Right kidney (tissue), 9 donors: ENCODE results near the gene NUAK2.
"Not testable (repeated sequence)": the region's sequence is repeated elsewhere in the genome, so short reads cannot be mapped to it uniquely, and the experiment has no call there.

Source experiments
- DNase-seq: peaks from one replicate; pipeline ENCODE4 v3.0.0-alpha.2; 2016
- long read RNA-seq, 8 donors: transcript quantifications; one replicate each; lab custom pipeline, GENCODE V29; 2026

NUAK2 gene
- long read RNA-seq, donor 1, partial matches to known transcripts: 0 of 2 reads
- long read RNA-seq, donor 1, other reads (novel, unspliced or antisense): 0 of 2 reads
- long read RNA-seq, donor 2, partial matches to known transcripts: 0 of 2 reads
- long read RNA-seq, donor 2, other reads (novel, unspliced or antisense): 0 of 2 reads
- long read RNA-seq, donor 3, partial matches to known transcripts: 0 of 4 reads
- long read RNA-seq, donor 3, other reads (novel, unspliced or antisense): 0 of 4 reads
- long read RNA-seq, donor 4, partial matches to known transcripts: 0 of 1 reads
- long read RNA-seq, donor 4, other reads (novel, unspliced or antisense): 0 of 1 reads
- long read RNA-seq, donor 5, transcript NUAK2-201 (7 exons, 3,441 nt): major isoform, 5 of 5 reads
- long read RNA-seq, donor 5, partial matches to known transcripts: 0 of 5 reads
- long read RNA-seq, donor 5, other reads (novel, unspliced or antisense): 0 of 5 reads
- long read RNA-seq, donor 6, transcript NUAK2-201 (7 exons, 3,441 nt): major isoform, 6 of 6 reads
- long read RNA-seq, donor 6, partial matches to known transcripts: 0 of 6 reads
- long read RNA-seq, donor 6, other reads (novel, unspliced or antisense): 0 of 6 reads
- long read RNA-seq, donor 7, partial matches to known transcripts: 0 of 2 reads
- long read RNA-seq, donor 7, other reads (novel, unspliced or antisense): 0 of 2 reads
- long read RNA-seq, donor 8, transcript NUAK2-201 (7 exons, 3,441 nt): major isoform, 5 of 5 reads
- long read RNA-seq, donor 8, partial matches to known transcripts: 0 of 5 reads
- long read RNA-seq, donor 8, other reads (novel, unspliced or antisense): 0 of 5 reads

DNA sequence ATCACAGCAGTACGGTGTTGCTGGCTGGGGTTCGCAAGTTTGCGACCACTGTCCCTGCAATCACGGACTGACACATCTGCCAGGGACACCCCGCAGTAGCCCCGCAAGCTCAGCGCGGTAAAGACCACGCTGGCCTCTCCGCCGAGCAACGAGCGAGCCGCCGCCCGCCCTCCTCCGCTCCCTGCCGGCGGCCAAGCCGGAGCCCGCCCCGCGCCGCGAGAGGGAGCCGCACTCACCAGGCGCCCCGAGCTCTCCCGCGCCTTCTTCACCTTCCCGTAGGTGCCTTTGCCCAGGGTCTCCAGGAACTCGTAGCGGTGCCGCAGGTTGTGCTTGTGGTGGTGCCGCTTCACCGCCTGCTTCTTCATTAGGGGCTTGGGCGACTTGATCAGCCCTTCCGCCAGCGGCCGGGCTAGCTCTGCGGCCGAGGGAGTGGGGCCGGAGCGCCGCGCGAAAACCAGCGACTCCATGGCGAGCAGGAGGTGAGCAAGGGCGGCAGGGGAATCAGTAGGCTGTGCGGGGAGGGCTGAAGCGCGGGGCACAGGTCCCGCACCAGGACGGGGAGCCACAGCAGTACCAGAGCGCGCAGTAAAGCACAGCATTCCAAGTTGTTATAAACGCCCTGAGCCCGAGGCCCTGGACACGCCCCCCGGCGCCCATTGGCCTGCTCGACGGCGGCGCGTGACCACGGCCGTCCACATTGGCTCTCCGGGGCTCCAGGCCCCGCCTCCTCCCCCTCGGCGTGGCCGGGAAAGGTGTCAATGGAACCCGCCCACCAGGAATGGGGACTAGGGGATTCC is at the start of gene NUAK2:
TSS of gene NUAK2 (minus strand) at position 584 of the 797 bp plus-strand sequence. CDS start at position 467, 117 bp downstream.
- DNase-seq: peak; percentile 96

DNA sequence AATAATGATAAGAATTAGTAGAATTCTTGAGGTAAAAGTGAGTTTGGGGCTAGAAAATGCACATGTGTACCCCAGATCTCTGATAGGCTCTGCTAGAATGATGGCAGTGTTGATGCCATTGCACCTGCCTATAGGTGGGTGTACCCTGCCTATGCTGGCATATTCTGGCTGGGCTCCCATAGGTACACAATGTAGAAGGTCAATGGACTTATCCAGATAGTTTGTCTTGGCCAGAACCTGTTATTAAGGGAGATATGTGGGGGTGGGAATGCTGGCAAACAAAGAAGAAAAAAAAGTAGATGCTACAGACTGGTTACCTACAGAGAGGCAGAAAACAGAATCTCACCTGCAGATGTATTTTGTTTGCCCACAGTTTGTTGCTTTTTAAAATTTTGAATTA is 49.2 kb upstream of the NUAK2 start:
- DNase-seq: no peak

DNA sequence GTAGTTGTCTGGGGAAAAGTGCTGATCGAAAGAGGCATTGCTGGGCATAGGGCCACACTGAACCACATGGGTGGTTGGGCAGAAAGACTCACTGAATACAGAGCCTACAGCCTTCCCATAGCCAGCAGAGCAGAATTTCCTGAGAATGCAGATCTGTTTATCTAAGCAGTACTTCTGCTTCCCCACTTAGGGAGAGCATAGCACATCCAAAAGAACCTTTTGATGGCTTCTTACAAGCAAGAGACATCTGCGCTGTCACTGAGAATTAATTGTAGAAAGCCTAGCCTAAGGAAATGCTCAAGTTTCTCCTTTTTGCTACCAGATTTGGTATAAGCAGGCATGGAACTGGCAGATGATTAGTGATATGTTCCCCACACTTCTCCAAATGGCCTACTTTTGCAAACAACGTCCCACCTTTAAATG is 48.2 kb upstream of the NUAK2 start:
- no peak for DNase-seq

DNA sequence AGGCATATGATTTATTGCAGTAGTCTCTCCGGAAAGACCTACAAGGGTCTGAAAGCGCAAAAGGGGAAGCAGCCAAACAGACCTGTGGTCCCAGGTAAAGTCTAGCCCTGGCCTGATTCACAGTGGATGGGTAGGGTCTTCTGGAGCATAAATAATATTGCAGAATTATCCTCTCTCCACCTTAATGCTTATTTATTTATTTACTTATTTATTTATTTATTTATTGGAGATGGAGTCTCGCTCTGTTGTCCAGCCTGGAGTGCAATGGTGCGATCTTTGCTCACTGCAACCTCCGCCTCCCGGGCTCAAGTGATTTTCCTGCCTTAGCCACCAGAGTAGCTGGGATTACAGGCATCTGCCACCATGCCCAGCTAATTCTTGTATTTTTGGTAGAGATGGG is 46.9 kb upstream of the NUAK2 start:
- DNase-seq: no peak

DNA sequence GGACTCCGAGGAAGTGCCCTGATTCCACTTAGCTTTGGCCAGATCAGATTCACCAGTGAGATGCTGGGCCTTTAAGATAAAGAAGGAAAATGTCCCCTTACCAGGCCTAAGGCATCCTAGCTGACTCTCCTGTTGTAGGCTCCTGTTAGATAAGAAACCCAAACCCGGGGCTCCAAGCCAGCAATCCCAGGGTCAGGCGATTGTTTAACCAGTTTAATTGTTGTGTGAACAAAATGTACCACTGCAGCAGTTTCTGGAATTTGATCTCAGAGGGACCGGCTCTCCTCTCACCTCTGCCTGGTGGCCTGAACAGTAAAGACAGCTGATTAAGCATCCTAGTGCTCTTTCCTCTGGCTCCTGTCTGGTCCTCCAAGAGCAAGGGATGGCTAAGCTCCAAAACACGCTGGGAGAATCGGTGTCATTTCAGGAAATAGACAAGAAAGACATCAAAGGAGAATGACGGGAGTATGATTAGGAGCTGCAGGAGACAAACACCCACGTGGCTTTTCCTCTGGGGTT is 44.5 kb upstream of the NUAK2 start:
- DNase-seq: no peak

DNA sequence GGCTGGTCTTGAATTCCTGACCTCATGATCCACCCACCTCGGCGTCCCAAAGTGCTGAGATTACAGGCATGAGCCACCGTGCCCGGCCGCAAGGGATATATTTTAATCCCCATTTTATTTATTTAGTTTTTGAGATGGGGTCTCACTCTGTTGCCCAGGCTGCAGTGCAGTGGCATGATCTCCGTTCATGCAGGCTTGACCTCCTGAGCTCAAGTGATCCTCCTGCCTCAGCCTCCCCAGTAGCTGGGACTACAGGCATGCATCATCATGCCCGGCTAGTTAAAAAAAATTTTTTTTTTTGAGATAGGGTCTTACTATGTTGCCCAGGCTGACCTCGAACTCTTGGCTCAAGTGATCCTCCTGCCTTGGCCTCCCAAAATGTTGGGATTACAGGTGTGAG is 43.5 kb upstream of the NUAK2 start:
- DNase-seq: not testable (repeated sequence)

DNA sequence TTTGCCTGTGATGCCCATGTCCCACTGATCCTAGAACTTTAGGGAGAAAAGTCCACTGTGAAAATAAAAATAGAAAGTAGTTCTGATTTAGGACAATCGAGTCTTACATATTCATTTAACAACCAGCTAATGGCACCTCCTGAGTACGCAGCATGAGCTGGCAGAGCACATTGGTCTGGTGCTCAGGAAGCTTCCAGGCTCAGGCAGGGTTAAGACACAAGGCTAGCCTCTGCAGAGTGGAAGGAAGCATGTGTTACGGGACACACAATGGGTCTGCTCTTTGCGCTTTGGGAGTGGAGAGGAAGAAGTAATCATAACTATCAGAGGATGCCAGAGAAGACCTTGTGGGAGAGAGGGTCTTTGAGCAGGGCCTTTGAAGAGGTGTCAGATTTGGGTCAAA is 39.3 kb upstream of the NUAK2 start:
- no peak for DNase-seq

DNA sequence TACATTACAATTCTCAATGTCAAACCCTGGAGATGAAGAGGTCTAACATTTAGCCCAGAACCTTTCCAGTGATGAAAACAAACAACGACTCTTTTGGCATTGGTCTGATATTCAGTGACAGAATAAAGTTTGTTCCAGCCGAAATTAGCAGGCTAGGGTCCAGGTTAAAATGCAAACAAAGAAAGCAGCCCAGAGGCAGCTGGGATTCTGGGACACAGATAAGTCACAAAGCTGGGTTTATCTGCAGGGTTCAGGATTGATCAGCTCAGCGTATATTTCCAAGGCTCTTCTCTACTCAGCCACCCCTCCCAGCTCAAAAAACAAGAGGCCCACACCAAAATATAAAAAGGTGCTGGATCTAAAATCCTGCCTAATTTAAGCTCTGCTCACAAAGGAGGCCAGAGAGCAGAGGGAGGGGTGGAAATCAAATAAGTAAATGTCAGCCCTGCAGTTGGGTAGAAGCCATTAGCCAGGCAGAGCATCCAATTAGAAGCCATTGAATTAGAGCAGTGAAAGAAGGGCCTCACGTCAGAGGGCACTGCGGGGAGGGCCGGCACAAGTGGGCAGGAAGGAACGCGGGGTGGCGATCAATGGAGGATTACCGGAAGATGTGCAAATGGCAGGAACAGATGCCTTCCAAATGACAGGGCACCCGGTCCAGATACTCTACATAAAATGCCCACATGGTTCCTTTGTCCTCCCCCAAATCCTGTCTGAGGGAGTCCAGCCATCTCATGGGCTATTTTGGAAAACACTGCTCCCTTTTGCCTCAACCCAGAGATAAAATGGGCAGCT is 38.4 kb upstream of the NUAK2 start:
- no peak for DNase-seq

DNA sequence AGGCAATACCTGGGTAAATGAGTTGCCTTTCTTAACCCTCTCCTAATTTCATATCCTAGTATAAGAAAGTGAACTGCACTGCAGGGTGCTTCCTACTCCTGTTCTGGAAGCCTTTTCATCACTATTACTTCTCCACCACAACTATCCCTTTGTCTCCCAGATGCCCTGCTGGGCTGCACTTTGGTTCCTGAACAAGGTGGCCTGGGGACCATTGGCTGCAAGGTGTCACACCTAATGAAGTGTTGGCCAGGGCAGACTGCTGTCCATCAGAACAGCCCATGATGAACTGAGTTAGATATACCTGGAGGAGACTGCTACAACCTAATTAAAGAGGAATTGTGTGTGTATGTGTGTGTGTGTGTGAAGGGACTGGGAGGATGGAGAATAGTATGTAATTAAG is 37.0 kb upstream of the NUAK2 start:
- DNase-seq: no peak

DNA sequence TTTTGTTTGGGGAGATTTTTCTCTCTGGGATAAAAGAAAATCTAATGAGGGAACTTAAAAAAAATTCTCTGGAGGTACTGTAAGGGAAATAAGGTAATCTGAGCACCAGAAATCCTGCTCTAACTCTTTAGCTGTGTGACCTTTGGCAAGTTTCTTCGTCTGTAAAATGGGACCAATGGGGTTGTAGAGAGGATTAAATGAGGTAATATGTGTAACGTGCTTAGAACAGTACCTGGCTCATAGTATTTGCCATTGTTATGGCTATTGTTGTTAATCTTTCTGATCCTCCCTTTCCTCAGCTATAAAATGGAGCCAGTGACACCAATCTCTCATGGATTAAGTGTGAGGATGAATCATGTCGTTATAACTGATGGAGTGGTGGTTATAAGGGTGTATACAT is 36.0 kb upstream of the NUAK2 start:
- no peak for DNase-seq

DNA sequence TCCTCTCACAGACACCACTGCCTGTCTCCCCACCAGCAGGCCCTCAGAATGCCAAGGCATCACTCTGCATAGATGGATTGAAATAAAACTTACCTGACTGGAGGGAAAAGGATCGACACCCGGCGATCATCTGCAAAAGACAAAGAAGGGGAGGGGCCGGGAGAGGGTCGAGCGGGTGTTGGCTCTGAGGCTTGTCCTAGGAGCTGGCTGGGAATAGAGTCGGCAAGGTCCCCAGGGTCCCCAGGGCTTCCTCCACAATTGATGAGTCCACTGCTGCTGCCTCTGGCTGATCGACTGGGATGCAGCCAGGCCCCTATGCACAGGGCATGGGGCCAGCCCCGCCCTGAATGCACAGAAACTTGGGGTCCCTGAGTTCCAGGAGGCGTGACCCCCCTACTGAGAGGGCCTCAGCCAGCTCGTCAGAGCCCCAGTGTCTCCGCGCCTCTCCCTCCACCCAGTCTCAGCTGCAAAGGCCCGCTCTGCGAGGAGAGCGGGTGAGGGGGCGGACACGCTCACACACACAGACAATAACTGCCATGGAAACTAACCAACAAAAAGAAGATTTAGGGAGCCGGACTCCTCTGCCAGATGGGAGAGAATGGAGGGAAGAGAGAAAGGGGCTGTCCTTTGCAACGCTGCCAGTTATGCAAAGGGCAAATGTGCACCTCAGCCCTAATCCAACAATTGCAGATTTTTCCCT is 35.0 kb upstream of the NUAK2 start, which contains the start of gene KLHDC8A:
TSS of gene KLHDC8A (minus strand) at position 483 of the 700 bp plus-strand sequence. CDS start 13,318 bp downstream, outside the sequence.
- DNase-seq: peak; percentile 65

DNA sequence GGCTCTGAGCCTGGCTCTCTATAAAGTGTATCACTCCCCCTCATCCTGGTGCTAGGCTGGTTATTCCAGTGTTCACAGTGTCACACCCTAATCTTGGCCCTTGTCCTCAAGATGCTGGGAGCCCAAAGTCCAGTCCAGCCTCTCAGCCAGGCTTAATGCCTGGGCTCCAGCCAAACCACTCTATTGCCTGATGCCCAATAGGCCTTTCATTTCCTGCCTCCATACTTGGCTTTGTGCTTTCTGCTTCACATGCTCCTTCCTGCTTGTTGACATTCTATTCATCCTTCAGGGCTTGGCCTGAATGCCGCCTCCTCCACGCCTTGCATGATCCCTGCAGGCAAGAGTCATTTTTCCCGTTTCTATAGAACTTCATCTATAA is 33.5 kb upstream of the NUAK2 start:
- no peak for DNase-seq

DNA sequence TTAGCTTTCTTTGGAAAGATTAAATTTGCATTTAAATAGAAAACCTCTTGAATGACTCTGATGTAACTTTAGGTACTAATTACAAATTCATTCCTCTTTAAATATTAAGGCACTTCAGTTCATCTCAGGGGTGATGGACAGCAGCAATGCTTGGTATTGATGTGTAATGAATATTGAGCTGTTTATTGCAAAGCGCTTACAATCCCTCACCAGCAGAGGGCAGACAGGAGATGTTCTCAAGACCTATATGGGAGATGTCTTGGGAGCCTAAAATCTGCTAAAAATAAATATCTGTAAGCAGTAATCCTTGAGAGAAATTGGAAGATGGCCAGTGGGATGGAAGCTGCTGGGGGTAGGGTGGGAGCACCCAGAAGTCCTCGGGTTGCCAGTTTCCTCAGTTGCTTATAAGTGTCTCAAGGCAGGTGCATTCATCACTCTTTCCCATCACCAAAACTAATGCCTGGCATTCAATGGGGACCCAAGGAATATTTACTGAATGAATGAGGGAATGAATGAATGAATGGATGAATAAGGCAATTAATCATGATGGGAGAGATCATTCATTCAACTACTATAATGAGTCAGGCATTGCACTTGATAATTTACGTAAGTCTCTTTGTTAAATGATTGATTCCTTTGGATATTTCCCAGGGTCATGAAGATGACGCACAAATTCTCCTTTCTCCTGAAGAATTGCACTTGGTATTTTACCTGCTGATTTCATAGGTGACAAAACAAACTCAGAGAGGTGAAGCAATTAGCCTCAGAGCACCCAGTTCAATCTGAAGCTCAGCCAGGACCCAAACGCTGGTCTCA is 32.9 kb upstream of the NUAK2 start:
- no peak for DNase-seq

DNA sequence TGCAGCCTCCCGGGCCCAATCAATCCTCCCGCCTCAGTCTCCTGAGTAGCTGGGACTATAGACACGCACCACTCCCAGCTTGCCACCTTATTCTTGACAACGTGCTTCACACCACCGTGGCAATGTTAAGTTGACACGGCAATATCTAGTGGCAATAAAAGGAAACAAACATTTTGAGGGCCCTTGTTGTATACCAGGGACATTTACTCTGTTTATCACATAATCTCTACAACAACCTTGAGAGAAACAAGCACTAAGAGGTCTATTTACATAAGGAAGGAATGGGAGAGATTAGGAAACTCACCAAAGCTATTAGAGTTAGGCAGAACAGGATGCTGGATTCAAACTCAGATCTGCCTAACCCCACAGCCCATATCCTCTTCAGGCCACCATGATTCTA is 32.1 kb upstream of the NUAK2 start:
- DNase-seq: no peak

DNA sequence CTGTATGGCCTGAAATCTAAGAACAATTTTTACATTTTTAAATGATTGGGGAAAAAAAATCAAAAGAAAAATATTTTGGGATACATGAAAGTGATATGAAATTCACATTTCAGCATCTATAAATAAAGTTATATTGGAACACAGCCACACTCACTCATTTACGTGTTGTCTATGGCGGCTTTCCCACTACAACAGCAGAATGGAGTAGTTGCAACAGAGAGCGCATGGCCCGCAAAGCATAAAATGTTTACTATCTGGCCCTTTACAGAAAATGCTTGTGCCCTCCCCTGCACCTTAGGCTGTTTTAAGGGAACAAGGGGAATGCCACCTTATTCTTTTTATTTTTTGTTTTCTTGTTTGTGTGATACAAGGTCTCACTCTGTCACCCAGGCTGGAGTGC is 31.6 kb upstream of the NUAK2 start:
- no peak for DNase-seq

DNA sequence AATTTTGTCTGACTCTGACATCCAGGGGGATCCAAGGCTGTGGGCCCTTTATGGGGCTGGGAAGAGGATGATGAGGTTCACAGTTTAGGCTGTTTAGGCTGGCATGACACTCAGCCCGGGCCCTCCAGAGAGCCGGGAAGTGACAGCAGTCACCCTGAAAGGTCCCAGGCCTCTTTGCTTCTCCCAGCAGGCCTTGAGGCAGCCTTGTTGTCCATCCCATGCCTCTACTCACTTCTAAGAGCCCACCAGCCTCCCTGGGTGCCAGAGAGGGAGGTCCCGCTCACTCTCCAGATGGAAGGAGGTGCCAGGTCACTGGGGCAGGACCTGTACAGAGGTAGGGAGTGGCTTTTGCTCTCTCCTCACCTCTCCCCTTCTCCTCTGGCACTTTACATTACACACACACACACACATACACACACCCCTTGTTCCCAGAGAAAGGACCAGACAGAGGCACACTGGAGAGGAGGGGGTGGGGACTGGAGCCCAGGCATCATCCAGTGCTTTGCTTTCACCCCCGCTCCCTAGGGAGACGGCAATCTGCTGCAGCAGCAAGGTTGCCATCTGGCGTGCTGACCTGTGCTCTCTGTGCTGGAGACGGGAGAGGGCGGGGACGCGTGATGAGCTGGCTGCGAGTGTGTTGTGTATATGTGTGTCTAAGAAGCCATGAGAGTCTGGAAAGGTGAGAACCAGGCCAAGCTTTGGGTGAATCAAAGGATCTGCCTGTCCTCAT is 30.6 kb upstream of the NUAK2 start:
- DNase-seq: no peak

DNA sequence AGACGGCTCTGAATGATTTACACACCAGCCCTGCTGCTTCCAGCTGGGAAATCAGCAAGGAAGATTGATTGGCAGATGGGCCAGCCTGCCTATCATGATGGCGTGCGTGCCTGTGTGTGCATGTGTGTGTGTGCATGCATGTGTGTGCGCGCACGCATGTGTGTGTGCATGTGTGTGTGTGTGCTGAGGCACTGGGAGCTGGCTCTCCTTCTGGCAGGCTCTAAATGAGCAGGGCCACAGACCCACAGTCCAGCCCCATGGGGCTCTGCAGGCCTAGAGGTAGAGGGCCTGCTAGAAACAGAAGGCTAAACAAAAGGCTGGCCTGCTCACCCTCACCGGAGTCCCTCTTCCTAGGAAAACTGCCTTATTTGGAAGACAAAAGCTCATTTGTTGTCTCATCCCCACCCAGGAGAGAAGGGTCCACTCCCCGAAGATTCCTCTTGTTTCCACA is 29.2 kb upstream of the NUAK2 start:
- DNase-seq: no peak

DNA sequence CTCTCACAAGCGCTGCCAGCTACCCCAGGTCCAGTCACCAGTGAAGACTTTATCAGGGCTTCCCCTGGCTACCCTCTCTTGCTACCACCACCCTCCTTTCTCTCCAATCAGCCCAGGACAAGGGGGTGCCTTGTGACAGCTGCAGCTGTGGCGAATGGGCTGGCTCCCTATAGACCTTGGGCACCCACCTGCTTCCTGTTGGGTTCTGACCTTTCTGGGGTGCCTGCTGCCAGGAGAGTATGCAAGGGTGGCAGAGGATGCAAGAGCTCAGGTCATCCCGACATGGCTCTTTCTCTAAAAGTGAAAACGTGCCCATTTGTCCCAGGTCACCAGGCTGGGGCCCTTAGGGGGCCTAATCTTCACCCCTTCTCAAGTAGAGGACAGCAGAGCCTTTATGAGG is 28.6 kb upstream of the NUAK2 start:
- no peak for DNase-seq
